Activated T-helper 9 cell treated with anti-CD3 and anti-CD28 coated beads, Interleukin-2, amount 50 U/mL, for 16 hours (primary cell): ENCODE data around the gene SH3GL3.

Experiments used
- DNase-seq: peaks from one replicate; pipeline ENCODE4 v3.0.0-alpha.2; 2020; ENCODE audit warnings: low read depth

Gene SH3GL3

GRCh38 chr15:83462026-83462425 is 14.9 kb downstream of the SH3GL3 start:
- no peak for DNase-seq

- no peak for DNase-seq
Observed at GRCh38 chr15:83462953-83463433, 15.9 kb downstream of the SH3GL3 start.

- no peak for DNase-seq
Observed at GRCh38 chr15:83470887-83471286, 23.7 kb downstream of the SH3GL3 start.

GRCh38 chr15:83471307-83471866 is 24.2 kb downstream of the SH3GL3 start:
- DNase-seq, result no peak

GRCh38 chr15:83472151-83472550 is 25.0 kb downstream of the SH3GL3 start:
- DNase-seq, result no peak

- DNase-seq, result no peak
Observed at GRCh38 chr15:83472797-83473196, 25.7 kb downstream of the SH3GL3 start.

GRCh38 chr15:83474578-83474977 is 27.4 kb downstream of the SH3GL3 start:
- DNase-seq, result no peak

- no peak for DNase-seq
Observed at GRCh38 chr15:83475551-83475950, 28.4 kb downstream of the SH3GL3 start.

- no peak for DNase-seq
Observed at GRCh38 chr15:83476066-83476465, 28.9 kb downstream of the SH3GL3 start.

- no peak for DNase-seq
Observed at GRCh38 chr15:83476708-83477107, 29.6 kb downstream of the SH3GL3 start.

- DNase-seq, result no peak
Observed at GRCh38 chr15:83477172-83477807, 30.1 kb downstream of the SH3GL3 start.

GRCh38 chr15:83477808-83478537 is 30.8 kb downstream of the SH3GL3 start:
- no peak for DNase-seq

- DNase-seq, result no peak
Observed at GRCh38 chr15:83483612-83484011, 36.5 kb downstream of the SH3GL3 start.

- DNase-seq, result no peak
Observed at GRCh38 chr15:83484636-83485035, 37.5 kb downstream of the SH3GL3 start.

GRCh38 chr15:83486363-83486762 is 39.2 kb downstream of the SH3GL3 start:
- DNase-seq, result no peak

- DNase-seq, result no peak
Observed at GRCh38 chr15:83487519-83487918, 40.4 kb downstream of the SH3GL3 start.

- DNase-seq, result no peak
Observed at GRCh38 chr15:83489690-83490089, 42.5 kb downstream of the SH3GL3 start.

GRCh38 chr15:83491486-83491885 is 44.3 kb downstream of the SH3GL3 start:
- no peak for DNase-seq

- DNase-seq, result no peak
Observed at GRCh38 chr15:83496766-83497165, 49.6 kb downstream of the SH3GL3 start.

- DNase-seq, result no peak
Observed at GRCh38 chr15:83498374-83498773, 51.2 kb downstream of the SH3GL3 start.

- no peak for DNase-seq
Observed at GRCh38 chr15:83498801-83499200, 51.7 kb downstream of the SH3GL3 start.

- DNase-seq, result no peak
Observed at GRCh38 chr15:83499476-83499875, 52.3 kb downstream of the SH3GL3 start.

GRCh38 chr15:83503595-83504364 is 56.6 kb downstream of the SH3GL3 start:
- no peak for DNase-seq
